Neural cell (in vitro differentiated cells): ENCODE data around the gene RPS6KC1. TPM values are rescaled to one million over a fixed set of nuclear protein-coding genes. Genes with fewer than 3 reads are reported as not detected.

Source experiments
- H2AFZ ChIP-seq: fragments of 200-600, 300-800 bp; sonication (generic), shearing (Covaris generic); 2 replicates; pipeline ENCODE4 v1.6.0; 2014; ENCODE audit warnings: low read depth, mild to moderate bottlenecking, antibody characterized with exemption, low read length, moderate library complexity
- H3F3A ChIP-seq: fragments of 200-600 bp; shearing (Covaris generic); 2 replicates; pipeline ENCODE4 v1.6.1; 2016; ENCODE audit warnings: mild to moderate bottlenecking, moderate library complexity, mixed read lengths, antibody characterized with exemption, low read length; ENCODE audit not compliant: insufficient read depth, poor library complexity, severe bottlenecking
- H3K27ac ChIP-seq: fragments of 200-600, 300-800 bp; sonication (generic), shearing (Covaris generic); 2 replicates; pipeline ENCODE4 v1.5.1; 2014; ENCODE audit warnings: mild to moderate bottlenecking, low read length, moderate library complexity
- H3K27me3 ChIP-seq: fragments of 300-800, 200-600 bp; sonication (generic), shearing (Covaris generic); 2 replicates; pipeline ENCODE4 v1.6.0; 2014; ENCODE audit warnings: mild to moderate bottlenecking, low read depth, low read length, moderate library complexity; ENCODE audit not compliant: insufficient read depth
- H3K36me3 ChIP-seq: fragments of 300-800, 200-600 bp; sonication (generic), shearing (Covaris generic); 2 replicates; pipeline ENCODE4 v1.5.1; 2014; ENCODE audit warnings: mild to moderate bottlenecking, antibody characterized with exemption, low read length, moderate library complexity; ENCODE audit not compliant: insufficient read depth
- H3K4me2 ChIP-seq: fragments of 300-800, 200-600 bp; sonication (generic), shearing (Covaris generic); 2 replicates; pipeline ENCODE4 v1.6.0; 2014; ENCODE audit warnings: mild to moderate bottlenecking, low read length
- H3K4me3 ChIP-seq: fragments of 300-800, 200-600 bp; sonication (generic), shearing (Covaris generic); 2 replicates; pipeline ENCODE4 v1.5.1; 2014; ENCODE audit warnings: mild to moderate bottlenecking, low read length, moderate library complexity
- H3K79me2 ChIP-seq: fragments of 200-600 bp; shearing (Covaris generic); replicated peaks from 2 replicates; pipeline ENCODE4 v1.6.0; 2014; ENCODE audit warnings: mild to moderate bottlenecking, low read length, moderate library complexity; ENCODE audit not compliant: insufficient read depth
- H3K9ac ChIP-seq: fragments of 300-800, 200-600 bp; sonication (generic), shearing (Covaris generic); 2 replicates; pipeline ENCODE4 v1.6.1; 2016; ENCODE audit warnings: mild to moderate bottlenecking, low read length, mixed read lengths
- H3K9me2 ChIP-seq: fragments of 200-600 bp; shearing (Covaris generic); 2 replicates; pipeline ENCODE4 v1.6.1; 2016; ENCODE audit warnings: mild to moderate bottlenecking, low read length, mixed read lengths; ENCODE audit not compliant: insufficient read depth
- H3K9me3 ChIP-seq: fragments of 200-600, 300-800 bp; sonication (generic), shearing (Covaris generic); 2 replicates; pipeline ENCODE4 v1.6.1; 2016; ENCODE audit warnings: mild to moderate bottlenecking, mixed run types, low read length, moderate library complexity, mixed read lengths
- H4K20me1 ChIP-seq: fragments of 200-600 bp; shearing (Covaris generic); 2 replicates; pipeline ENCODE4 v1.6.1; 2016; ENCODE audit warnings: mild to moderate bottlenecking, mixed run types; ENCODE audit not compliant: insufficient read depth
- EP300 ChIP-seq: fragments of 450-650 bp; conservative IDR thresholded peaks from 2 replicates; pipeline ENCODE4 v1.6.1; 2014; ENCODE audit warnings: antibody characterized with exemption, mild to moderate bottlenecking, moderate library complexity; ENCODE audit not compliant: poor library complexity, severe bottlenecking
- EZH2 ChIP-seq: fragments of 200-600, 300-800 bp; shearing (Covaris generic), sonication (generic); IDR thresholded peaks from 2 replicates; pipeline ENCODE4 v1.6.1; 2014; ENCODE audit warnings: antibody characterized with exemption, low read length, borderline replicate concordance, mild to moderate bottlenecking; ENCODE audit not compliant: insufficient read depth, poor library complexity, severe bottlenecking
- MXI1 ChIP-seq: fragments of 450-650 bp; conservative IDR thresholded peaks from 2 replicates; pipeline ENCODE4 v1.6.1; 2014; ENCODE audit warnings: antibody characterized with exemption, mild to moderate bottlenecking; ENCODE audit not compliant: poor library complexity, severe bottlenecking
- POLR2AphosphoS5 ChIP-seq: IDR thresholded peaks from 2 replicates; pipeline ENCODE4 v1.6.1; 2012
- RAD21 ChIP-seq: fragments of 450-650 bp; conservative IDR thresholded peaks from 2 replicates; pipeline ENCODE4 v1.6.1; 2014; ENCODE audit warnings: antibody characterized with exemption, mild to moderate bottlenecking, moderate library complexity
- SMC3 ChIP-seq: fragments of 450-650 bp; conservative IDR thresholded peaks from 2 replicates; pipeline ENCODE4 v1.6.1; 2014; ENCODE audit warnings: antibody characterized with exemption, mild to moderate bottlenecking, moderate library complexity; ENCODE audit not compliant: poor library complexity
- TAF1 ChIP-seq: IDR thresholded peaks from 2 replicates; pipeline ENCODE4 v1.6.1; 2012; ENCODE audit warnings: low read depth
- polyA plus RNA-seq: library from polyadenylated mRNA; depleted of rRNA; stranded (reverse); fragments of >200 nt; gene quantifications from 2 replicates; pipeline ENCODE4 v1.2.3, GENCODE V29; 2014
- TF ChIP-seq, protein P1 (sequence below): fragments of 450-650 bp; IDR thresholded peaks from 2 replicates; pipeline ENCODE4 v1.5.1; 2014; ENCODE audit warnings: antibody characterized with exemption, mild to moderate bottlenecking, moderate library complexity; ENCODE audit not compliant: poor library complexity, severe bottlenecking
- TF ChIP-seq, protein P2 (sequence below): IDR thresholded peaks from 2 replicates; pipeline ENCODE4 v1.6.1; 2012; ENCODE audit warnings: borderline replicate concordance

RPS6KC1 gene
- polyA plus RNA-seq, 1 donor from 2014 or later: 28.1 TPM

DNA sequence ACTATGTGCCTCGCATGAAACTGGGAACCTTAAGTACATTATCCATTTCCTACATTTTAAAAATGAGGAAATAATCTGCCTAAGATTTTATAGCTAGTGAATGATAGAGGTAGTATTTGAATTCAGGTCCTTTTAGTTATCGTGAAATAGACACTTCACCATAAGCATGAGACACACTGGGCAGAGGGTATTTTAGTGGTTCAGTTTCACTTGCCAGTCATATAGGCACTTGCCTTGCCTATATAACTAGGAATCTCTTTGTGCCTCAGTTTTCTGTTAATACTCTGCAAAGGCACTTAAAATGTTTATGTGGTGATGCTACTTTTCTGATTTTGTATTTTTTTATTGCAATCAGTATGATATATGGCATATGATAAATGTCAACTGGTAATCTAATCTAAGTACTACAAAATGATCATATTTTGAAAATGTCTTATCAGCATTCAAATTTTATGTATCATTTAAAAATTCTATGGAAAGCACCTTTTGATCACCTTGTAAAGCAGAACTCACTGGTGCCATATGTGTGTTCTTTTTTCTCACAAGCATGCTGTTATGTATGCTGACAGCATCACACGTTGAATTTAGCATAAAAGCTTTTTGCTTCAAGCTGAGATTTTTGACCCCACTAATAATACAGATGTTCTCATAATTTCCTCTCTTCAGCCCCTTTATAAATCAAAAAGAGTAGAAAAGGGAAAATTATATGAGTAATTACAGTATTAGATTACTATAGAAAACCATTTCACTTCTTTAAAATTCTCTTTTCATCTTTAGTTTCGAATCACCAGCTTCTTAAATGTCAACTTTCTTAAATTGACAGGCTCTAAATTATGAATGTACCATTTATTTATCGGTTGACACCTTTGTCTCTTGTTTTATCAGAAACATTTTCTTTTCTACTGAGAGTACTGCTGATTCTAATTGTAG lies 52.6 kb downstream of the RPS6KC1 start:
- no peak overlapping the region for H3K27ac ChIP-seq
- H3K9ac ChIP-seq: no peak overlapping the region
- H3K9me3 ChIP-seq: no peaks in the 10 kb centered on the region
- H3K27me3 ChIP-seq: no peaks in the 10 kb centered on the region
- H2AFZ ChIP-seq: no peak overlapping the region
- no peak overlapping the region for H3K4me2 ChIP-seq
- no peaks in the 10 kb centered on the region for H3K79me2 ChIP-seq
- no peak for TF ChIP-seq EZH2
- no peak for TF ChIP-seq TAF1
- TF ChIP-seq SMC3: no peak
- no peak for TF ChIP-seq RAD21
- TF ChIP-seq, protein P1, sequence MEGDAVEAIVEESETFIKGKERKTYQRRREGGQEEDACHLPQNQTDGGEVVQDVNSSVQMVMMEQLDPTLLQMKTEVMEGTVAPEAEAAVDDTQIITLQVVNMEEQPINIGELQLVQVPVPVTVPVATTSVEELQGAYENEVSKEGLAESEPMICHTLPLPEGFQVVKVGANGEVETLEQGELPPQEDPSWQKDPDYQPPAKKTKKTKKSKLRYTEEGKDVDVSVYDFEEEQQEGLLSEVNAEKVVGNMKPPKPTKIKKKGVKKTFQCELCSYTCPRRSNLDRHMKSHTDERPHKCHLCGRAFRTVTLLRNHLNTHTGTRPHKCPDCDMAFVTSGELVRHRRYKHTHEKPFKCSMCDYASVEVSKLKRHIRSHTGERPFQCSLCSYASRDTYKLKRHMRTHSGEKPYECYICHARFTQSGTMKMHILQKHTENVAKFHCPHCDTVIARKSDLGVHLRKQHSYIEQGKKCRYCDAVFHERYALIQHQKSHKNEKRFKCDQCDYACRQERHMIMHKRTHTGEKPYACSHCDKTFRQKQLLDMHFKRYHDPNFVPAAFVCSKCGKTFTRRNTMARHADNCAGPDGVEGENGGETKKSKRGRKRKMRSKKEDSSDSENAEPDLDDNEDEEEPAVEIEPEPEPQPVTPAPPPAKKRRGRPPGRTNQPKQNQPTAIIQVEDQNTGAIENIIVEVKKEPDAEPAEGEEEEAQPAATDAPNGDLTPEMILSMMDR: no peak
- TF ChIP-seq, protein P2, sequence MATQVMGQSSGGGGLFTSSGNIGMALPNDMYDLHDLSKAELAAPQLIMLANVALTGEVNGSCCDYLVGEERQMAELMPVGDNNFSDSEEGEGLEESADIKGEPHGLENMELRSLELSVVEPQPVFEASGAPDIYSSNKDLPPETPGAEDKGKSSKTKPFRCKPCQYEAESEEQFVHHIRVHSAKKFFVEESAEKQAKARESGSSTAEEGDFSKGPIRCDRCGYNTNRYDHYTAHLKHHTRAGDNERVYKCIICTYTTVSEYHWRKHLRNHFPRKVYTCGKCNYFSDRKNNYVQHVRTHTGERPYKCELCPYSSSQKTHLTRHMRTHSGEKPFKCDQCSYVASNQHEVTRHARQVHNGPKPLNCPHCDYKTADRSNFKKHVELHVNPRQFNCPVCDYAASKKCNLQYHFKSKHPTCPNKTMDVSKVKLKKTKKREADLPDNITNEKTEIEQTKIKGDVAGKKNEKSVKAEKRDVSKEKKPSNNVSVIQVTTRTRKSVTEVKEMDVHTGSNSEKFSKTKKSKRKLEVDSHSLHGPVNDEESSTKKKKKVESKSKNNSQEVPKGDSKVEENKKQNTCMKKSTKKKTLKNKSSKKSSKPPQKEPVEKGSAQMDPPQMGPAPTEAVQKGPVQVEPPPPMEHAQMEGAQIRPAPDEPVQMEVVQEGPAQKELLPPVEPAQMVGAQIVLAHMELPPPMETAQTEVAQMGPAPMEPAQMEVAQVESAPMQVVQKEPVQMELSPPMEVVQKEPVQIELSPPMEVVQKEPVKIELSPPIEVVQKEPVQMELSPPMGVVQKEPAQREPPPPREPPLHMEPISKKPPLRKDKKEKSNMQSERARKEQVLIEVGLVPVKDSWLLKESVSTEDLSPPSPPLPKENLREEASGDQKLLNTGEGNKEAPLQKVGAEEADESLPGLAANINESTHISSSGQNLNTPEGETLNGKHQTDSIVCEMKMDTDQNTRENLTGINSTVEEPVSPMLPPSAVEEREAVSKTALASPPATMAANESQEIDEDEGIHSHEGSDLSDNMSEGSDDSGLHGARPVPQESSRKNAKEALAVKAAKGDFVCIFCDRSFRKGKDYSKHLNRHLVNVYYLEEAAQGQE: no peak
- no peak for TF ChIP-seq MXI1
- no peak for TF ChIP-seq POLR2AphosphoS5
- no peak for TF ChIP-seq EP300
- no peaks in the 10 kb centered on the region for H3K9me2 ChIP-seq
- H3K4me3 ChIP-seq: no peak overlapping the region
- H3K36me3 ChIP-seq: no peaks in the 10 kb centered on the region
- no peaks in the 10 kb centered on the region for H3F3A ChIP-seq
- no peaks in the 10 kb centered on the region for H4K20me1 ChIP-seq

DNA sequence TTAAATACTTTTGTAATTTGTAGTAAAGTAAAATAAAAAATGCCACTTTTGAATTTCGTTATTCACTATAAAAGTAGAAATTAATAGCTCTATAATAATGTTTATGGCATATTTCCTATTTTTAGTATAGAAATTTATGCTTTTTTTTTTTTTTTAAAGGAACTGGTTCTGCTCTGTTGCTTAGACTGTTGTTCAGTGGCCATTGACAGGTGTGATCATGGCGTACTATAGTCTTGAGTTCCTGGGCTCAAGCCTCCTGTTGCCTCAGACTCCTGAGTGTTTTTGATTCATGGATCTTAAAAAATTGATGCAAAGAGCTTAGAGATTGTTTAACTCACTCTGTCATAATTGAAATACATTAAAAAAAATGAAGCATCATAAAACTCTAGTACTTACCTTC lies 53.6 kb downstream of the RPS6KC1 start:
- Histone ChIP-seq H3K9me2 (no peaks in the 10 kb centered on the region), H3K27me3 (no peaks in the 10 kb centered on the region), H3K79me2 (no peaks in the 10 kb centered on the region), H4K20me1 (no peaks in the 10 kb centered on the region), H3K9ac (no peak overlapping the region), H3K4me2 (no peak overlapping the region), H3K27ac (no peak overlapping the region), H3K4me3 (no peak overlapping the region), H2AFZ (no peak overlapping the region), H3K9me3 (no peaks in the 10 kb centered on the region), H3F3A (no peaks in the 10 kb centered on the region), H3K36me3 (no peaks in the 10 kb centered on the region)
- TF ChIP-seq, protein P2: no peak
- TF ChIP-seq POLR2AphosphoS5: no peak
- TF ChIP-seq, protein P1: no peak
- no peak for TF ChIP-seq EP300
- TF ChIP-seq RAD21: no peak
- TF ChIP-seq TAF1: no peak
- no peak for TF ChIP-seq SMC3
- no peak for TF ChIP-seq EZH2
- TF ChIP-seq MXI1: no peak
